Sigmoid colon (tissue), 7 donors: ENCODE data around the gene INCENP. TPM values are rescaled to one million over a fixed set of nuclear protein-coding genes. Genes with fewer than 3 reads are reported as not detected.
"Not testable (repeated sequence)": the region's sequence is repeated elsewhere in the genome, so short reads cannot be mapped to it uniquely, and the experiment has no call there.

Experiments
- DNase-seq: peaks from one replicate; pipeline ENCODE4 v3.0.0-alpha.2; 2019
- H3K27ac ChIP-seq, 4 donors: fragments of 200-600 bp; sonication (generic); one replicate each; pipeline ENCODE4 v1.5.1; 2016 to 2019; ENCODE audit warnings: mild to moderate bottlenecking in 1 of 4
- H3K27me3 ChIP-seq, 3 donors: fragments of 200-600 bp; sonication (generic); one replicate each; pipeline ENCODE4 v1.5.1; 2019; ENCODE audit warnings: mild to moderate bottlenecking in 1 of 3
- H3K36me3 ChIP-seq, 4 donors: fragments of 200-600 bp; sonication (generic); one replicate each; pipeline ENCODE4 v1.5.1; 2016 to 2019
- H3K4me1 ChIP-seq, 4 donors: fragments of 200-600 bp; sonication (generic); one replicate each; pipeline ENCODE4 v1.5.1; 2017 to 2019
- H3K4me3 ChIP-seq, 4 donors: fragments of 200-600 bp; sonication (generic); one replicate each; pipeline ENCODE4 v1.5.1; 2017 to 2019; ENCODE audit warnings: mild to moderate bottlenecking in 2 of 4, moderate library complexity in 1 of 4
- H3K9me3 ChIP-seq, 4 donors: fragments of 200-600 bp in 3 of 4; sonication (generic) in 3 of 4; one replicate each; pipeline versions ENCODE4 v1.5.1 to v1.6.1; 2013 to 2019
- CTCF ChIP-seq, 4 experiments: fragments of 450-650 bp in 3 of 4; fragments of 200-600 bp in 1 of 4; IDR thresholded peaks; one replicate each; pipeline ENCODE4 v1.5.1; 2016 to 2019; ENCODE audit warnings: antibody characterized with exemption in 4 of 4, mild to moderate bottlenecking in 3 of 4, moderate library complexity in 2 of 4
- EP300 ChIP-seq, 4 donors: sonication (generic); formaldehyde crosslinking; IDR thresholded peaks; one replicate each; pipeline ENCODE4 v1.6.1; 2017; ENCODE audit warnings: antibody characterized with exemption in 4 of 4
- POLR2A ChIP-seq, 2 donors: fragments of 450-650 bp; IDR thresholded peaks; one replicate each; pipeline ENCODE4 v1.6.1; 2016; ENCODE audit warnings: antibody characterized with exemption in 2 of 2, mild to moderate bottlenecking in 2 of 2, moderate library complexity in 2 of 2
- POLR2AphosphoS5 ChIP-seq, 4 donors: sonication (generic); formaldehyde crosslinking; IDR thresholded peaks; one replicate each; pipeline ENCODE4 v1.6.1; 2017; ENCODE audit warnings: antibody characterized with exemption in 4 of 4
- WGBS, 2 donors: extraction: QIAGEN DNeasy Blood & Tissue Kit; methylation state at CpG; one replicate each; pipeline ENCODE4 v1.1.7; 2013; 5-methylcytosine and 5-hydroxymethylcytosine counted together
- intact Hi-C: fragments of 100-400 bp; cut with DNase I; formaldehyde crosslinking; loops from one replicate; pipeline ENCODE4 v1.15.1; 2023
- polyA plus RNA-seq, 3 donors: library from polyadenylated mRNA; stranded (reverse); fragments of 200-250 nt; gene quantifications; one replicate each; pipeline ENCODE4 v1.2.3, GENCODE V29; 2013
- total RNA-seq, 4 donors: library from RNA; depleted of rRNA; stranded (reverse); fragments of >200 nt; gene quantifications; one replicate each; pipeline ENCODE4 v1.1.0, GENCODE V29; 2016
- donor health status: healthy with polysubstance abuse.
- donor health status: Bipolar disorder and iron deficiency.
- donor health status: healthy.

The INCENP gene
- total and polyA plus RNA-seq, 7 donors: 4.2 to 25.3 (median 8.9) TPM

- intact Hi-C loops: no loop called here
These were observed 58.5 kb downstream of the INCENP start for GRCh38 chr11:62182147-62182891.

GRCh38 chr11:62186195-62186594 is 62.4 kb downstream of the INCENP start:
- H3K27ac ChIP-seq: no peak overlapping the region
- no peaks in the 10 kb centered on the region for H3K36me3 ChIP-seq
- WGBS, 2 donors: 51 to 91% methylated on average over 2 of the region's 2 CpGs
- no peaks in the 10 kb centered on the region for H3K4me1 ChIP-seq
- TF ChIP-seq POLR2A (IDR thresholded peaks at IDR 0.05): no peak
- no peak for TF ChIP-seq CTCF (IDR thresholded peaks at IDR 0.05)
- no peak for TF ChIP-seq POLR2AphosphoS5 (IDR thresholded peaks at IDR 0.05)
- TF ChIP-seq EP300 (IDR thresholded peaks at IDR 0.05): no peak
- peaks cover 0 to 8% (median 0%) of the 10 kb centered on the region in 3 donors for H3K27me3 ChIP-seq
- intact Hi-C loops: no loop called here
- DNase-seq: no peak
- no peak overlapping the region for H3K4me3 ChIP-seq
- H3K9me3 ChIP-seq: peaks cover 0 to 6% (median 0%) of the 10 kb centered on the region in 4 donors

More at GRCh38 chr11:62182147-62182891, 58.5 kb downstream of the INCENP start:
- WGBS, 2 donors: 34 to 55% methylated on average over 8 of the region's 8 CpGs
- no peaks in the 10 kb centered on the region for H3K4me1 ChIP-seq
- peaks cover 0 to 4% (median 0%) of the 10 kb centered on the region in 3 donors for H3K27me3 ChIP-seq
- TF ChIP-seq POLR2AphosphoS5 (IDR thresholded peaks at IDR 0.05) (no peak), CTCF (IDR thresholded peaks at IDR 0.05) (no peak), POLR2A (IDR thresholded peaks at IDR 0.05) (no peak), EP300 (IDR thresholded peaks at IDR 0.05) (no peak)
- peaks cover 0 to 6% (median 0%) of the 10 kb centered on the region in 4 donors for H3K9me3 ChIP-seq
- no peaks in the 10 kb centered on the region for H3K36me3 ChIP-seq
- DNase-seq: no peak
- no peak overlapping the region for H3K4me3 ChIP-seq
- no peak overlapping the region for H3K27ac ChIP-seq

- no peaks in the 10 kb centered on the region for H3K4me1 ChIP-seq
- no peak within 1 kb of the TSS for H3K4me3 ChIP-seq
- DNase-seq: no peak
- H3K27me3 ChIP-seq: peaks cover 0 to 14% (median 0%) of the 10 kb centered on the region in 3 donors
- H3K36me3 ChIP-seq: no peaks in the 10 kb centered on the region
- intact Hi-C loops: no loop called here
- H3K9me3 ChIP-seq: no peaks in the 10 kb centered on the region
- TF ChIP-seq POLR2AphosphoS5 (IDR thresholded peaks at IDR 0.05) (no peak), EP300 (IDR thresholded peaks at IDR 0.05) (no peak), POLR2A (IDR thresholded peaks at IDR 0.05) (no peak), CTCF (IDR thresholded peaks at IDR 0.05) (no peak)
- no peak within 1 kb of the TSS for H3K27ac ChIP-seq
- WGBS, 2 donors: 53 to 70% methylated on average over 9 of the region's 9 CpGs
These were observed 66.2 kb downstream of the INCENP start, which contains the start of gene SCGB1D1 for GRCh38 chr11:62190011-62190410. Gene SCGB1D1 (plus strand): TSS chr11:62190216. CDS start chr11:62190285, 69 bp downstream.

GRCh38 chr11:62193952-62194351 is 70.1 kb downstream of the INCENP start:
- peaks cover 3 to 14% (median 4%) of the 10 kb centered on the region in 3 donors for H3K27me3 ChIP-seq
- H3K36me3 ChIP-seq: no peaks in the 10 kb centered on the region
- 60 to 75% methylated on average over 4 of the region's 4 CpGs for WGBS, 2 donors
- intact Hi-C loops: no loop called here
- no peaks in the 10 kb centered on the region for H3K9me3 ChIP-seq
- TF ChIP-seq POLR2A (IDR thresholded peaks at IDR 0.05): no peak
- no peak for TF ChIP-seq EP300 (IDR thresholded peaks at IDR 0.05)
- TF ChIP-seq POLR2AphosphoS5 (IDR thresholded peaks at IDR 0.05): no peak
- no peak for TF ChIP-seq CTCF (IDR thresholded peaks at IDR 0.05)
- H3K4me1 ChIP-seq: no peaks in the 10 kb centered on the region
- no peak overlapping the region for H3K4me3 ChIP-seq
- no peak overlapping the region for H3K27ac ChIP-seq
- DNase-seq: no peak

- intact Hi-C loops, H3K36me3 ChIP-seq, H3K27ac ChIP-seq, DNase-seq, H3K9me3 ChIP-seq, H3K4me1 ChIP-seq, H3K4me3 ChIP-seq: not testable (repeated sequence)
- 15 to 16% methylated on average over 4 to 5 of the region's 9 CpGs for WGBS, 2 donors
- peaks cover 3 to 12% (median 4%) of the 10 kb centered on the region in 3 donors for H3K27me3 ChIP-seq
These were observed 71.2 kb downstream of the INCENP start for GRCh38 chr11:62195010-62195409.
